Neural cell (in vitro differentiated cells): ENCODE measurements around the gene INO80E.

Experiments used
- EZH2 ChIP-seq: fragments of 200-600, 300-800 bp; shearing (Covaris generic), sonication (generic); IDR thresholded peaks from 2 replicates; pipeline ENCODE4 v1.6.1; 2014; ENCODE audit warnings: antibody characterized with exemption, low read length, borderline replicate concordance, mild to moderate bottlenecking; ENCODE audit not compliant: insufficient read depth, poor library complexity, severe bottlenecking
- POLR2AphosphoS5 ChIP-seq: IDR thresholded peaks from 2 replicates; pipeline ENCODE4 v1.6.1; 2012
- SMC3 ChIP-seq: fragments of 450-650 bp; conservative IDR thresholded peaks from 2 replicates; pipeline ENCODE4 v1.6.1; 2014; ENCODE audit warnings: antibody characterized with exemption, mild to moderate bottlenecking, moderate library complexity; ENCODE audit not compliant: poor library complexity
- TAF1 ChIP-seq: IDR thresholded peaks from 2 replicates; pipeline ENCODE4 v1.6.1; 2012; ENCODE audit warnings: low read depth
- TF ChIP-seq, protein P1 (sequence below): IDR thresholded peaks from 2 replicates; pipeline ENCODE4 v1.6.1; 2012; ENCODE audit warnings: borderline replicate concordance
- TF ChIP-seq, protein P2 (sequence below): fragments of 450-650 bp; IDR thresholded peaks from 2 replicates; pipeline ENCODE4 v1.5.1; 2014; ENCODE audit warnings: antibody characterized with exemption, mild to moderate bottlenecking, moderate library complexity; ENCODE audit not compliant: poor library complexity, severe bottlenecking

DNA sequence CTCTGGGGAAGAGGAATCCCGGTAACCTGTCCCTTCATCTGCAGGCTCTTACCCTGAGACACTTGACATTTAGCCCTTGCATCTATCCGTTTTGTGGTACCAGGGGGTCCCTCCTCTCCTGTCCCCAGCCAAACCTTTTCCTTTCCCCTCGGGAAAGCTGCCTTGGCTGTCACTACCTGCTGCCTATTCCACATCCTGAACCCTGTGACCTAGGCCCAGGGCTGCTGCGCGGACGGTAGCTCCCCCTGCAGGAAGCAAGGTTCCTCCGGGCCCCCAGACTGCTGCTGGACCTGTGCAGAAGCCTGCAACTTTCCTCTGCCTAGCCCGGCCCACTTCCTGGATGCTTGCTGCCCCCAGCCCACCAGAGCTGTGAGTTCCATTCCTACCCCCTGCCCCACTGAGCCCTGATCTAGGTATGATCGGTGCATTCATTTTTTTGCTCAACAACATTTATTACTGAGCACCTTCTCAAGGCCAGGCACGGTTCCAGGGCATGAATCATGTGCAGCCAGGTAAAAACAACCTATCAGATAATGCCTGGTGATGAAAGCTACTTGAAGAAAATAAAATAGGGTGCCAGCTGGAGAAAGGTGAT, 59.0 kb downstream of the INO80E start:
- TF ChIP-seq, protein P1, sequence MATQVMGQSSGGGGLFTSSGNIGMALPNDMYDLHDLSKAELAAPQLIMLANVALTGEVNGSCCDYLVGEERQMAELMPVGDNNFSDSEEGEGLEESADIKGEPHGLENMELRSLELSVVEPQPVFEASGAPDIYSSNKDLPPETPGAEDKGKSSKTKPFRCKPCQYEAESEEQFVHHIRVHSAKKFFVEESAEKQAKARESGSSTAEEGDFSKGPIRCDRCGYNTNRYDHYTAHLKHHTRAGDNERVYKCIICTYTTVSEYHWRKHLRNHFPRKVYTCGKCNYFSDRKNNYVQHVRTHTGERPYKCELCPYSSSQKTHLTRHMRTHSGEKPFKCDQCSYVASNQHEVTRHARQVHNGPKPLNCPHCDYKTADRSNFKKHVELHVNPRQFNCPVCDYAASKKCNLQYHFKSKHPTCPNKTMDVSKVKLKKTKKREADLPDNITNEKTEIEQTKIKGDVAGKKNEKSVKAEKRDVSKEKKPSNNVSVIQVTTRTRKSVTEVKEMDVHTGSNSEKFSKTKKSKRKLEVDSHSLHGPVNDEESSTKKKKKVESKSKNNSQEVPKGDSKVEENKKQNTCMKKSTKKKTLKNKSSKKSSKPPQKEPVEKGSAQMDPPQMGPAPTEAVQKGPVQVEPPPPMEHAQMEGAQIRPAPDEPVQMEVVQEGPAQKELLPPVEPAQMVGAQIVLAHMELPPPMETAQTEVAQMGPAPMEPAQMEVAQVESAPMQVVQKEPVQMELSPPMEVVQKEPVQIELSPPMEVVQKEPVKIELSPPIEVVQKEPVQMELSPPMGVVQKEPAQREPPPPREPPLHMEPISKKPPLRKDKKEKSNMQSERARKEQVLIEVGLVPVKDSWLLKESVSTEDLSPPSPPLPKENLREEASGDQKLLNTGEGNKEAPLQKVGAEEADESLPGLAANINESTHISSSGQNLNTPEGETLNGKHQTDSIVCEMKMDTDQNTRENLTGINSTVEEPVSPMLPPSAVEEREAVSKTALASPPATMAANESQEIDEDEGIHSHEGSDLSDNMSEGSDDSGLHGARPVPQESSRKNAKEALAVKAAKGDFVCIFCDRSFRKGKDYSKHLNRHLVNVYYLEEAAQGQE, result no peak
- TF ChIP-seq TAF1 (no peak), EZH2 (no peak), POLR2AphosphoS5 (no peak), SMC3 (no peak)
- TF ChIP-seq, protein P2, sequence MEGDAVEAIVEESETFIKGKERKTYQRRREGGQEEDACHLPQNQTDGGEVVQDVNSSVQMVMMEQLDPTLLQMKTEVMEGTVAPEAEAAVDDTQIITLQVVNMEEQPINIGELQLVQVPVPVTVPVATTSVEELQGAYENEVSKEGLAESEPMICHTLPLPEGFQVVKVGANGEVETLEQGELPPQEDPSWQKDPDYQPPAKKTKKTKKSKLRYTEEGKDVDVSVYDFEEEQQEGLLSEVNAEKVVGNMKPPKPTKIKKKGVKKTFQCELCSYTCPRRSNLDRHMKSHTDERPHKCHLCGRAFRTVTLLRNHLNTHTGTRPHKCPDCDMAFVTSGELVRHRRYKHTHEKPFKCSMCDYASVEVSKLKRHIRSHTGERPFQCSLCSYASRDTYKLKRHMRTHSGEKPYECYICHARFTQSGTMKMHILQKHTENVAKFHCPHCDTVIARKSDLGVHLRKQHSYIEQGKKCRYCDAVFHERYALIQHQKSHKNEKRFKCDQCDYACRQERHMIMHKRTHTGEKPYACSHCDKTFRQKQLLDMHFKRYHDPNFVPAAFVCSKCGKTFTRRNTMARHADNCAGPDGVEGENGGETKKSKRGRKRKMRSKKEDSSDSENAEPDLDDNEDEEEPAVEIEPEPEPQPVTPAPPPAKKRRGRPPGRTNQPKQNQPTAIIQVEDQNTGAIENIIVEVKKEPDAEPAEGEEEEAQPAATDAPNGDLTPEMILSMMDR, result peak; percentile 39
